Neuronal stem cell (in vitro differentiated cells): ENCODE measurements around the gene PTPRCAP.

Experiments used
- DNase-seq: peaks from one replicate; pipeline ENCODE4 v3.0.0-alpha.2; 2013; ENCODE audit warnings: low spot score
- H2AFZ ChIP-seq: one replicate; pipeline ENCODE4 v1.6.1; 2013; ENCODE audit warnings: mild to moderate bottlenecking, low read length, inconsistent platforms
- H2AK5ac ChIP-seq: 2 replicates; pipeline ENCODE4 v1.6.1; 2013; ENCODE audit warnings: low read depth, mild to moderate bottlenecking, inconsistent platforms, low read length, moderate library complexity, mixed read lengths
- H2BK120ac ChIP-seq: 2 replicates; pipeline ENCODE4 v1.6.1; 2013; ENCODE audit warnings: low read depth, mild to moderate bottlenecking, inconsistent platforms, low read length, moderate library complexity, mixed read lengths
- H2BK12ac ChIP-seq: one replicate; pipeline ENCODE4 v1.6.1; 2013; ENCODE audit warnings: low read length, inconsistent platforms
- H2BK15ac ChIP-seq: 2 replicates; pipeline ENCODE4 v1.6.1; 2013; ENCODE audit warnings: mild to moderate bottlenecking, low read length, inconsistent platforms, mixed read lengths
- H2BK5ac ChIP-seq: one replicate; pipeline ENCODE4 v1.6.1; 2013; ENCODE audit warnings: inconsistent platforms, mild to moderate bottlenecking, low read length, moderate library complexity
- H3K14ac ChIP-seq: one replicate; pipeline ENCODE4 v1.6.1; 2013; ENCODE audit warnings: low read length, inconsistent platforms
- H3K18ac ChIP-seq: 2 replicates; pipeline ENCODE4 v1.6.1; 2013; ENCODE audit warnings: low read length, inconsistent platforms
- H3K23ac ChIP-seq: 2 replicates; pipeline ENCODE4 v1.6.1; 2013; ENCODE audit warnings: low read depth, mild to moderate bottlenecking, mixed read lengths, low read length, inconsistent platforms; ENCODE audit not compliant: poor library complexity
- H3K27ac ChIP-seq: replicated peaks from 3 replicates; pipeline ENCODE4 v1.5.1; 2013; ENCODE audit warnings: low read length, inconsistent platforms
- H3K27me3 ChIP-seq, 3 experiments: 2 replicates each; pipeline ENCODE4 v1.6.1; 2013; ENCODE audit warnings: low read length in 3 of 3, mild to moderate bottlenecking in 2 of 3, inconsistent platforms in 1 of 3, low read depth in 1 of 3, mixed read lengths in 1 of 3, moderate library complexity in 1 of 3; ENCODE audit not compliant: control insufficient read depth in 3 of 3, insufficient read depth in 3 of 3
- H3K36me3 ChIP-seq, 2 donors: replicated peaks in 1 of 2; 2 replicates each; pipeline ENCODE4 v1.6.1; 2013; ENCODE audit warnings: low read length in 2 of 2; ENCODE audit not compliant: control insufficient read depth in 2 of 2, insufficient read depth in 2 of 2
- H3K4ac ChIP-seq: 2 replicates; pipeline ENCODE4 v1.6.1; 2013; ENCODE audit warnings: inconsistent platforms, mild to moderate bottlenecking, low read length, moderate library complexity
- H3K4me1 ChIP-seq, 2 donors: 1 replicate in 1 of 2; 2 replicates in 1 of 2; pipeline ENCODE4 v1.6.1; 2013; ENCODE audit warnings: low read length in 2 of 2, low read depth in 1 of 2; ENCODE audit not compliant: control insufficient read depth in 2 of 2, insufficient read depth in 1 of 2
- H3K4me2 ChIP-seq: one replicate; pipeline ENCODE4 v1.6.1; 2013; ENCODE audit warnings: mild to moderate bottlenecking, low read length, inconsistent platforms; ENCODE audit not compliant: insufficient read depth, poor library complexity, severe bottlenecking
- H3K4me3 ChIP-seq, 2 donors: 2 replicates each; pipeline ENCODE4 v1.5.1; 2013; ENCODE audit warnings: low read length in 2 of 2, mild to moderate bottlenecking in 2 of 2, inconsistent platforms in 1 of 2, moderate library complexity in 1 of 2
- H3K79me1 ChIP-seq: one replicate; pipeline ENCODE4 v1.6.1; 2013; ENCODE audit warnings: low read depth, mild to moderate bottlenecking, inconsistent platforms, low read length, moderate library complexity
- H3K9ac ChIP-seq: one replicate; pipeline ENCODE4 v1.6.1; 2013; ENCODE audit warnings: mild to moderate bottlenecking, low read depth, low read length, inconsistent platforms; ENCODE audit not compliant: poor library complexity
- H3K9me3 ChIP-seq, 2 donors: replicated peaks in 1 of 2; 2 replicates each; pipeline versions ENCODE3 to v1.6.1; 2013; ENCODE audit warnings: low read length in 2 of 2, mild to moderate bottlenecking in 2 of 2, inconsistent platforms in 1 of 2, low read depth in 1 of 2, mixed read lengths in 1 of 2, moderate library complexity in 1 of 2; ENCODE audit not compliant: control insufficient read depth in 2 of 2, insufficient read depth in 1 of 2
- H4K8ac ChIP-seq: one replicate; pipeline ENCODE4 v1.6.1; 2013; ENCODE audit warnings: low read depth, mild to moderate bottlenecking, inconsistent platforms, low read length, moderate library complexity
- H4K91ac ChIP-seq: one replicate; pipeline ENCODE4 v1.6.1; 2013; ENCODE audit warnings: low read length, low read depth, mild to moderate bottlenecking, inconsistent platforms; ENCODE audit not compliant: poor library complexity
- WGBS, 2 donors: extraction: QIAGEN DNeasy Blood & Tissue Kit; methylation state at CpG; one replicate each; pipeline ENCODE4 v1.1.7; 2013; ENCODE audit warnings: missing lambda C conversion rate in 2 of 2, mixed read lengths in 1 of 2; ENCODE audit not compliant: insufficient read length in 2 of 2, insufficient replicate concordance in 1 of 2; ENCODE audit errors: extremely low coverage in 2 of 2; 5-methylcytosine and 5-hydroxymethylcytosine counted together

PTPRCAP gene

GRCh38 chr11:67442504-67443404 lies 5.3 kb upstream of the PTPRCAP start:
- H4K8ac ChIP-seq = no peak overlapping the region
- peak overlapping the region; percentile 91 for H2BK120ac ChIP-seq
- H2BK15ac ChIP-seq = peak overlapping the region; percentile 89
- H2BK5ac ChIP-seq = peak overlapping the region; percentile 53
- peak overlapping the region; percentile 89 for H2AFZ ChIP-seq
- H3K14ac ChIP-seq = peak overlapping the region; percentile 82
- H3K27me3 ChIP-seq = peaks cover 0 to 3% (median 0%) of the 10 kb centered on the region in 3 experiments
- H3K79me1 ChIP-seq = peaks cover 5% of the 10 kb centered on the region
- H3K4ac ChIP-seq = peak overlapping the region; percentile 97
- peak overlapping the region; percentile 94 for H3K18ac ChIP-seq
- no peaks in the 10 kb centered on the region for H3K9me3 ChIP-seq
- H3K9ac ChIP-seq = peak overlapping the region; percentile 91
- H3K4me2 ChIP-seq = peak overlapping the region; percentile 86
- H2AK5ac ChIP-seq = peak overlapping the region; percentile 88
- H3K4me1 ChIP-seq = peaks cover 2 to 3% of the 10 kb centered on the region in 2 donors
- H3K23ac ChIP-seq = peak overlapping the region; percentile 55
- no CpG with 5 or more reads among the region's 45 CpGs for WGBS, 2 donors
- peak overlapping the region; percentile 83 to 97 for H3K4me3 ChIP-seq
- no peak overlapping the region for H4K91ac ChIP-seq
- no peak for DNase-seq
- H3K36me3 ChIP-seq = peaks cover 15 to 38% of the 10 kb centered on the region in 2 donors
- no peak overlapping the region for H3K27ac ChIP-seq
- H2BK12ac ChIP-seq = peak overlapping the region; percentile 58

DNA sequence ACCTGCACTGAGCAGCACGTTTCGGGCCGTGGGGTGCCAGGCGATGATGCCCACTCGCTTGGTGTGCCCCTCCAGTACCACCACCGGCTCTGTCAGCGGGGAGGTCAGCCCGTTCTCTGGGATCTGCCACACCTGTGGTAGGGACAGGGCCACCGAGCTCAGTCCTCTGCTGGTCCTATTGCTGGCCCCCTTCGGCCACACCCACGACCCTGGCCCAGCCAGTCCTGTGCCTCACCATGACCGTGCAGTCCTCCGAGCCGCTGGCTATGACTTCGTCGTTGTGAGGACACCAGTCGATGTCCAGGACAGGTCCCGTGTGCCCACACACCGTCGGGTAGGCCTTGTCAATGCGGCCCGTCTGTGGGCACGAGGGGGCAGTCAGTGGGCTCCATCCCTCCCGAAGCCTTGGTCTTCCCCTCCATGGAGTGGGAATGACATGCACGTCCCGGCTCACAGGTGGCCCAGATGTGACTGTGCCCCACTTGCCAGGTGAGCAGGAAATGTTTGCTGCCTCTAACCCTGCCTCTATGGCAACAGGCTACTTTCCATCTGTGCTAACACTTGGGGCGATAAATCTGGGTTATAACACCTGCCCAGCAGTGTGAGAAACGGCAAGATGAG lies 4.4 kb upstream of the PTPRCAP start:
- no CpG with 5 or more reads among the region's 28 CpGs for WGBS, 2 donors
- peaks cover 18 to 44% of the 10 kb centered on the region in 2 donors for H3K36me3 ChIP-seq
- H3K4ac ChIP-seq = no peak overlapping the region
- H3K23ac ChIP-seq = peak overlapping the region; percentile 73
- H3K9me3 ChIP-seq = no peaks in the 10 kb centered on the region
- peak overlapping the region; percentile 26 for H2BK15ac ChIP-seq
- no peak overlapping the region for H2BK5ac ChIP-seq
- no peak overlapping the region for H4K8ac ChIP-seq
- no peak overlapping the region for H3K18ac ChIP-seq
- peaks cover 5% of the 10 kb centered on the region for H3K79me1 ChIP-seq
- H3K4me1 ChIP-seq = peaks cover 2 to 3% of the 10 kb centered on the region in 2 donors
- H2BK12ac ChIP-seq = peak overlapping the region; percentile 84
- H3K9ac ChIP-seq = no peak overlapping the region
- H2BK120ac ChIP-seq = no peak overlapping the region
- no peak for DNase-seq
- H4K91ac ChIP-seq = no peak overlapping the region
- no peak overlapping the region for H3K4me2 ChIP-seq
- no peak overlapping the region for H3K27ac ChIP-seq
- H3K4me3 ChIP-seq = peak overlapping the region in 1 of 2 donors; percentile 83
- peak overlapping the region; percentile 37 for H2AK5ac ChIP-seq
- H3K14ac ChIP-seq = peak overlapping the region; percentile 21
- H3K27me3 ChIP-seq = peaks cover 0 to 3% (median 0%) of the 10 kb centered on the region in 3 experiments
- H2AFZ ChIP-seq = no peak overlapping the region

- Histone ChIP-seq H4K8ac (no peak overlapping the region), H3K4me3 (no peak overlapping the region), H2AK5ac (no peak overlapping the region), H2BK12ac (no peak overlapping the region), H3K4me1 (peaks cover 2 to 3% of the 10 kb centered on the region in 2 donors), H3K14ac (peak overlapping the region; percentile 38), H3K4me2 (no peak overlapping the region), H2BK120ac (no peak overlapping the region), H3K4ac (no peak overlapping the region), H2BK15ac (no peak overlapping the region), H3K9me3 (no peaks in the 10 kb centered on the region), H3K36me3 (peaks cover 18 to 47% of the 10 kb centered on the region in 2 donors), H3K23ac (peak overlapping the region; percentile 73), H3K18ac (no peak overlapping the region), H3K79me1 (peaks cover 7% of the 10 kb centered on the region), H2AFZ (no peak overlapping the region), H2BK5ac (no peak overlapping the region), H3K27me3 (peaks cover 0 to 3% (median 0%) of the 10 kb centered on the region in 3 experiments), H3K9ac (no peak overlapping the region), H4K91ac (no peak overlapping the region), H3K27ac (no peak overlapping the region)
- no peak for DNase-seq
- no CpG with 5 or more reads among the region's 21 CpGs for WGBS, 2 donors
Observed at GRCh38 chr11:67441098-67441563, 3.6 kb upstream of the PTPRCAP start.
